COLO668 (cell line): ENCODE results near the gene WDR43.

Experiments used
- DNase-seq: peaks from one replicate; lab custom pipeline; 2025; ENCODE audit not compliant: unreplicated experiment; lab: John Stamatoyannopoulos, UW

The WDR43 gene

DNA sequence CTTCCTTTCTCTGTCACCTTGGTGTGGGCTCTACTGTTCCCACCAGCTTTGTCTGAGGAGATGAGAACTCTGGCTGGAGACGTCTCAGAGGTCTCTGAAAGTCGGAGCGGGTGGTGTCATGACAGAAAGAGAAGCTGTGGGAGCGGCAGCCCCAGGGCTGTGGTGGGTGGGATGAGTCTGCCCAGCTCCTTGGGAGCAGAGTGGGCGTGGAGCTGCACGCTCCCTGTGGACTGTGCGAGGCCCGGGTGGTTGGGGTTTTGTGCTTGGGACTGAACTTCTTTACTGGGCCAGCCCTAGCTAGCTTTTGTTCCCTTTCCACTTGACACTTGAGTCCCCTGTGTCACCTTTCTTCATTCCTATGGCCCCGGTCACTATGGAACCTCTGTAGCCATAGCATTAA lies 97.0 kb downstream of the WDR43 start:
- no peak for DNase-seq

- peak; percentile 30 for DNase-seq
These were observed 98.9 kb downstream of the WDR43 start for GRCh38 chr2:28993206-28993960.

GRCh38 chr2:28994074-28994473 lies 99.6 kb downstream of the WDR43 start:
- DNase-seq = no peak

GRCh38 chr2:28994679-28995078 lies 100.2 kb downstream of the WDR43 start:
- DNase-seq = no peak

DNA sequence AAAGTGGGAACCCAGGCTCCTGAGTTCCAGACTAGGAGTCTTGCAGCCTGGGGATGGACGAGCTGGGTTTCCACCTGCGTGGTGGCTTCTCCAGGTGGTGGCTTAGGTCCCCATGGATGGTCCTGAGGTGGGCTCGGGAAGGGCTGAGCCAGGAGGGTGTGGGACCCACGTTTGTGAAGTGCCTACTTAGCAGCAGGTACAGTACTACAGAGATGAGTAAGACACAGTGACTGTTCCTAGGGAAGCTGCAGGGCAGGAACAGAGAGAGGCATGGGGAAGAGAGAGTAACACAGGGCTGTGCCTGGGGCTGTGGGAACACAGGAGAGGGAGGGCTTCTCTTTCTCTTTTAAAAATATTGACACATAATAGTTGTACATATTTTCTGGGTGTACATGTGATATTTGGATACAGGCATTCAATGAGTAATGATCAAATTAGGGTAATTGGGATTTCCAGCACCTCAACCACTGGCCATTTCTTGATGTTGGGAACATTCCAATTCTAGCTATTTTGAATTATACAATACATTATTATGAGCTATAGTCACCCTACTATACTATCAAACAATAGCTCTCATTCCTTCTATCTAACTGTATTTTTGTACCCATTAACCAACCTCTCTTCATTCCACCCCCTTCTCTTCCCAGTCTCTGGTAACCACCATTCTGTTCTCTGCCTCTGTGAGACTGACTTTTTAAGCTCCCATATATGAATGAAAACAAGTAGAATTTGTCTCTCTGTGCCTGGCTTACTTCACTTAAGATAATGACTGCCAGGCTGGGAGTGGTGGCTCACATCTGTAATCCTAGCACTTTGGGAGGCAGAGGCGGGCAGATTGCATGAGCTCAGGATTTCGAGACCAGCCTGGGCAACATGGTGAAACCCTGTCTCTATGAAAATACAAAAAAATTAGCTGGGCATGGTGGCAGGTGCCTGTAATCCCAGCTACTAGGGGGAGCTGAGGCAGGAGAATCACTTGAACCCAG lies 101.6 kb downstream of the WDR43 start:
- DNase-seq = no peak

- DNase-seq = no peak
These were observed 102.9 kb downstream of the WDR43 start for GRCh38 chr2:28997237-28997846.
